Breast epithelium (tissue), 3 donors: Measurements from ENCODE around the gene LCAT.

ENCODE experiments used
- CTCF ChIP-seq, 3 donors: fragments of 450-650 bp; IDR thresholded peaks; one replicate each; pipeline ENCODE4 v1.5.1; 2016 to 2017; ENCODE audit warnings: antibody characterized with exemption in 3 of 3, mild to moderate bottlenecking in 3 of 3, moderate library complexity in 3 of 3
- POLR2A ChIP-seq: fragments of 450-650 bp; IDR thresholded peaks from one replicate; pipeline ENCODE4 v1.6.1; 2016; ENCODE audit warnings: antibody characterized with exemption, mild to moderate bottlenecking, moderate library complexity

GRCh38 chr16:67959536-67960329, 15.8 kb upstream of the LCAT start:
- TF ChIP-seq CTCF (IDR thresholded peaks at IDR 0.05), result no peak
- TF ChIP-seq POLR2A, result no peak
